ENCODE measurements around the gene RAB29. TPM values are rescaled to one million over a fixed set of nuclear protein-coding genes. Genes with fewer than 3 reads are reported as not detected.

Gene RAB29
- total RNA-seq, 2 experiments from 2014 or later, result 48.5 to 50.6 TPM

- peaks cover 9% of the 10 kb centered on the region for H3K36me3 Mint-ChIP-seq
- H3K27me3 Mint-ChIP-seq, result no peaks in the 10 kb centered on the region
- peaks cover 35% of the 10 kb centered on the region for H3K4me1 Mint-ChIP-seq
- peak overlapping the region; percentile 71 for H3K4me3 Mint-ChIP-seq
- ATAC-seq (ENCODE audit: low read depth) (peak; percentile 50), DNase-seq (no peak)
- no peaks in the 10 kb centered on the region for H3K9me3 Mint-ChIP-seq
- POLR2A ChIA-PET, result no interaction called here
- H3K27ac Mint-ChIP-seq, result peak overlapping the region; percentile 71
Observed at GRCh38 chr1:205805082-205805711, 29.9 kb upstream of the RAB29 start.

- peak overlapping the region; percentile 58 for H3K27ac Mint-ChIP-seq
- no peaks in the 10 kb centered on the region for H3K27me3 Mint-ChIP-seq
- no peaks in the 10 kb centered on the region for H3K9me3 Mint-ChIP-seq
- POLR2A ChIA-PET, result no interaction called here
- H3K4me1 Mint-ChIP-seq, result peaks cover 35% of the 10 kb centered on the region
- no peak for ATAC-seq (ENCODE audit: low read depth)
- peaks cover 9% of the 10 kb centered on the region for H3K36me3 Mint-ChIP-seq
- no peak overlapping the region for H3K4me3 Mint-ChIP-seq
- DNase-seq, result no peak
Observed at GRCh38 chr1:205804605-205805004, 29.3 kb upstream of the RAB29 start.

- no peak overlapping the region for H3K27ac Mint-ChIP-seq
Observed at GRCh38 chr1:205803986-205804385, 28.7 kb upstream of the RAB29 start.

GRCh38 chr1:205802060-205802459 is 26.8 kb upstream of the RAB29 start:
- Mint-ChIP-seq H3K4me1 (peaks cover 31% of the 10 kb centered on the region), H3K4me3 (no peak overlapping the region), H3K9me3 (no peaks in the 10 kb centered on the region), H3K27me3 (no peaks in the 10 kb centered on the region), H3K27ac (no peak overlapping the region), H3K36me3 (peaks cover 4% of the 10 kb centered on the region)
- DNase-seq, result no peak
- POLR2A ChIA-PET, result interaction anchor here (0.6 kb wide), 1 partner anchor 18 kb away, joined by 4 read pairs; no protein-coding TSS in a partner anchor
- no peak for ATAC-seq (ENCODE audit: low read depth)

More at GRCh38 chr1:205803986-205804385, 28.7 kb upstream of the RAB29 start:
- no peak for ATAC-seq (ENCODE audit: low read depth)
- H3K27me3 Mint-ChIP-seq, result no peaks in the 10 kb centered on the region
- POLR2A ChIA-PET, result no interaction called here
- no peaks in the 10 kb centered on the region for H3K9me3 Mint-ChIP-seq
- H3K36me3 Mint-ChIP-seq, result peaks cover 9% of the 10 kb centered on the region
- peaks cover 32% of the 10 kb centered on the region for H3K4me1 Mint-ChIP-seq
- DNase-seq, result no peak
- no peak overlapping the region for H3K4me3 Mint-ChIP-seq

GRCh38 chr1:205800981-205801703 is 25.9 kb upstream of the RAB29 start:
- Mint-ChIP-seq H3K4me3 (no peak overlapping the region), H3K36me3 (peaks cover 4% of the 10 kb centered on the region), H3K27me3 (no peaks in the 10 kb centered on the region), H3K27ac (peak overlapping the region; percentile 32), H3K9me3 (no peaks in the 10 kb centered on the region), H3K4me1 (peaks cover 24% of the 10 kb centered on the region)
- no peak for ATAC-seq (ENCODE audit: low read depth)
- no peak for DNase-seq
- POLR2A ChIA-PET, result interaction anchor here (0.6 kb wide), 1 partner anchor 17 kb away, joined by 4 read pairs; no protein-coding TSS in a partner anchor

DNA sequence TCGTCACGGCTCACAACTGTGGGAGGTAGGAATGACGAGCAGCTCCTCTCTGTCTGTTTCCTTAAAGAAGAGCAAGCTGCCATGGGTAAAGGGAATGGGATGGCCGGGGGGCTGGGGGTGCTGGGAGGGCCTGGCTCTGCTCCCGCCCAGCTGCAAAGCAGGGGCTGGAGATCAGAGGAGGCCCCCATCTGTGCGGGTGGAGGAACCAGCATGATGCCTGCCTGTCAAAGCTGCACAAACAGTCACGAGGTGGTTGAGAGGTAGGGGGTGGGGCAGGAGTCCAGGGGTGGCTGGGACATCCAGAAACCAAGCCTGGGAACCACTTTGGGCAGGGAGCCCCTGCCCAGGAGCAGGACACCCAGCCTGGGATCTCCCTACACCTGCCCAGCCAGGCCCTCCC is 25.1 kb upstream of the RAB29 start:
- Mint-ChIP-seq H3K27me3 (no peaks in the 10 kb centered on the region), H3K9me3 (no peaks in the 10 kb centered on the region), H3K27ac (no peak overlapping the region), H3K4me1 (peaks cover 18% of the 10 kb centered on the region), H3K36me3 (peaks cover 4% of the 10 kb centered on the region), H3K4me3 (no peak overlapping the region)
- no peak for ATAC-seq (ENCODE audit: low read depth)
- POLR2A ChIA-PET, result no interaction called here
- no peak for DNase-seq

DNA sequence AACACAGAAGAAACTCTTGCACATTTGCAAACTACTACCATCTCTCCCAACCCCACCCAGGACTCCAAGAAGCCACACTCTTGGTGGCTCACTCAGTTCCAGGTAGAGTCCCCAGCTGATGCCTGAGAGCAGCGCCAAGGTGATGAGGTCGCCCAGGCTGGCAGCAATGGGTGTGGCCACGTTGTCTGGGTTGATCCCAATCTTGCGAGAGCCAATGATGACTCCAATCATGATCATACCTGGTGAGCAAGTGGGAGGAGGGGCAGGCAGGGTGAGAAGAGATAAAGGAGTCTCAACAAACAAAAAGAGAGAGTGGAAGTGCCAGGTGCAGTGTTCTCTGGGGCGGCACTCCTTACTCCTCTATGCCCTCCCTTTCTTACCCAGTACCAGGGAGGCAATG is 23.3 kb upstream of the RAB29 start:
- Mint-ChIP-seq H3K36me3 (no peaks in the 10 kb centered on the region), H3K27ac (no peak overlapping the region), H3K9me3 (no peaks in the 10 kb centered on the region), H3K4me1 (peaks cover 7% of the 10 kb centered on the region), H3K27me3 (no peaks in the 10 kb centered on the region), H3K4me3 (no peak overlapping the region)
- POLR2A ChIA-PET, result no interaction called here
- DNase-seq (no peak), ATAC-seq (ENCODE audit: low read depth) (no peak)

- Mint-ChIP-seq H3K27ac (no peak overlapping the region), H3K4me1 (peaks cover 7% of the 10 kb centered on the region), H3K9me3 (no peaks in the 10 kb centered on the region), H3K27me3 (no peaks in the 10 kb centered on the region), H3K36me3 (no peaks in the 10 kb centered on the region), H3K4me3 (no peak overlapping the region)
- no peak for ATAC-seq (ENCODE audit: low read depth)
- DNase-seq, result no peak
- POLR2A ChIA-PET, result no interaction called here
Observed at GRCh38 chr1:205797168-205797567, 21.9 kb upstream of the RAB29 start.

DNA sequence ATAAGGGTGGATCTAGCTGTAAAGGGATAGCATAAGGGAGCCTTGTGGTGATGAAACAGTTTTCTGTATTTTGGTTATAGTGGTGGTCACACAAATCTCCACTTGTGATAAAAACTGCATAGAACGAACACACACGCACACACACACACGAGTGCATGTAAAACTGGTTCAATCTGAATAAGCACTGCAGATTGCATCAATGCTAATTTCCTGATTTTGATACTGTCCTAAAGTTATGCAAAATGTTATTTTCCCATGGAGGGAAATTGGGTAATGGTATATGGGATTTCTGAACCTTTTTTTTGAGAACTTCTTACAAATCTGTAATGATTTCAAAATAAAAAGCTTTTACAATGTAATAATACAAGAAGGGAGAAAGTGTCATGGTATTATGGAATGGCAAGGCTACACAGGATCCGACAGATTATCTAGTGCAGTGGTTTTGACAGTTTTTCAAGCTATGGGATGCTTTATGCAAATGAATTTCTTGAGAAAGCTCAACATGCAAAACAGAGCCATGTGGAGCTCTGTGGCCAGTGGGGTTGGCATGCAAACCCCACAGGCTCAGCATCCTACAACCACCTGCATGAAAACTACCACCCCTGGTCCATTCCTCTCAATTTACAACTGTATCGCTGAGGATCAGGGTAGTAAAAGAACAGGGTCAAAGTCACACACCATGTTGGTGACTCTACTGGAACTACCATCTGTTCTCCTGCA is 18.9 kb upstream of the RAB29 start:
- POLR2A ChIA-PET, result no interaction called here
- Mint-ChIP-seq H3K4me1 (peaks cover 5% of the 10 kb centered on the region), H3K27ac (no peak overlapping the region), H3K36me3 (peaks cover 4% of the 10 kb centered on the region), H3K4me3 (no peak overlapping the region), H3K27me3 (no peaks in the 10 kb centered on the region), H3K9me3 (no peaks in the 10 kb centered on the region)
- ATAC-seq (ENCODE audit: low read depth) (no peak), DNase-seq (no peak)

DNA sequence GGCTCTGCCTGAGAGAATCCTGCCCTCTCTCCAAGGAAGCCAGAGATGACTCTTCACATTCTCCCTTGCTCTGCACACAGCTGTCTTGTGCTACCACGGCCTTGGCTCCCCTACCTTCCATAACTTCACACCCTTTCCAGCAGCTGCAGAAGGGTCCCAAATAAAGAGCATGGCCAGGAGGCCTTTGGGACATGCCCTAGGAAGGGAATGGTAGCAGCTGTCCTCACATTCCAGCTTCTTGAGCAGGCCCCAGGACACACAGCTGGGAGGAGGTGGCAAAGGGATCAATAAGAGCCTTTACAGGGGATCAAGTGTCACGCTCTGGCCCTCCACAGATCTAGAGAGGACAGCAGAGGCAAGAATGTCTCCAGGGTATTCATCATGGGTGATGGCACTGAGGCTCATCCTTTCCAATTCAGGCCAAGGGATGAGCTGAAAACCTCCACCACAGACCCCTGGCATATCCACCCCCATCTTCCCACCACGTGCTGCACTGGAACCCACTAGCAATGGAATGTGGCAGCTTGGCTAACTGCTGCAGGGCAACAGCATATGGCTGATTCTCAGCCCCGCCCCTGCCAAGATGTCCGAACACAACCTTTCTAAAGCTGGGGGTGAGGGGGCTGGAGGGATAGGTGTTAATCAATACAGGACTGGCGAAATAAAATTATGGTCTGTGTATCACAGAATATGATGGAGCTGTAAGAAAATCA is 17.8 kb upstream of the RAB29 start:
- no peak overlapping the region for H3K27ac Mint-ChIP-seq
- no peak overlapping the region for H3K4me3 Mint-ChIP-seq
- DNase-seq (no peak), ATAC-seq (ENCODE audit: low read depth) (no peak)
- peaks cover 4% of the 10 kb centered on the region for H3K36me3 Mint-ChIP-seq
- no peaks in the 10 kb centered on the region for H3K9me3 Mint-ChIP-seq
- H3K27me3 Mint-ChIP-seq, result no peaks in the 10 kb centered on the region
- POLR2A ChIA-PET, result no interaction called here
- H3K4me1 Mint-ChIP-seq, result peaks cover 1% of the 10 kb centered on the region

- Mint-ChIP-seq H3K9me3 (no peaks in the 10 kb centered on the region), H3K4me3 (no peak overlapping the region), H3K27ac (no peak overlapping the region), H3K4me1 (peaks cover 1% of the 10 kb centered on the region), H3K27me3 (no peaks in the 10 kb centered on the region), H3K36me3 (peaks cover 4% of the 10 kb centered on the region)
- POLR2A ChIA-PET, result interaction anchor here (2.0 kb wide), 1 partner anchor 185 kb away, joined by 7 read pairs; no protein-coding TSS in a partner anchor
- no peak for ATAC-seq (ENCODE audit: low read depth)
- no peak for DNase-seq
Observed at GRCh38 chr1:205792481-205792881, 17.2 kb upstream of the RAB29 start.

DNA sequence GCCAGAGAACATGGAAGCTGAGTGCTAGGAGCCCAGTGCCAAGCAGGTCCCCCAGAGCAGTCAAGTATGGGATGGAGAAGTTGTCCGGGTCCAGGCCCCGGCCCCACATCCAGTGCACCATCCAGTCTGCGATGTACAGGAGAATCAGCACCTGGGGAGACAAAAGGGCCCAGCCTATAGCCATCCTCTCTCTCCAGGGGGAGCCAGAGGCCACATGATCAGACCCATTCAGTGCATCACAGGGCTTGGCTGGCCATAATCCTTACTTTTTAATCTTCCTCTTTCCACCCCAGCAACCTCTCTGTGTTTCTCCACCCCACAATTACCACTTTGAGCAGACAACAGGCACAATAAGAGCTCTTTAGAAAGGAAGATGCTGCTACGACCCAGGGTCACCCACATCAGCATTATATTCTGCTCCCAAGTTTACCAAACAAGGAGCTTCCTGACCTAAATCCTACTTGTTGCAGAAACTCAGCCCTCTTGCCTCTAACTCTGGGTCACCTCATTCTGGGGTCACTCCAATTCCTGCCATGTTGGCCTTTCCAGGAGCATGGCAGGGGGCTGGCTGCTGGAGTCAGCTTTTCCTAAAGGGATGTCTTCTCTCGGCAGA is 16.4 kb upstream of the RAB29 start:
- POLR2A ChIA-PET, result interaction anchor here (0.6 to 2.0 kb wide), 2 partner anchors 186 to 507 kb away, joined by 3 to 7 read pairs; no protein-coding TSS in a partner anchor
- H3K4me3 Mint-ChIP-seq, result no peak overlapping the region
- H3K36me3 Mint-ChIP-seq, result peaks cover 4% of the 10 kb centered on the region
- peak; percentile 88 for ATAC-seq (ENCODE audit: low read depth)
- no peaks in the 10 kb centered on the region for H3K9me3 Mint-ChIP-seq
- peaks cover 1% of the 10 kb centered on the region for H3K4me1 Mint-ChIP-seq
- H3K27ac Mint-ChIP-seq, result no peak overlapping the region
- DNase-seq, result peak; percentile 66
- H3K27me3 Mint-ChIP-seq, result no peaks in the 10 kb centered on the region

Measured in activated naive CD8-positive, alpha-beta T cell treated with anti-CD3 and anti-CD28 coated beads, Interleukin-2, amount 10 ng/mL, durations not matched to agents 7 days and 5 days (primary cell).